Neuronal stem cell (in vitro differentiated cells): Measurements from ENCODE around the gene PIGB.

Experiments used
- DNase-seq: peaks from one replicate; pipeline ENCODE4 v3.0.0-alpha.2; 2013; ENCODE audit warnings: low spot score
- H2AFZ ChIP-seq: one replicate; pipeline ENCODE4 v1.6.1; 2013; ENCODE audit warnings: mild to moderate bottlenecking, low read length, inconsistent platforms
- H2AK5ac ChIP-seq: 2 replicates; pipeline ENCODE4 v1.6.1; 2013; ENCODE audit warnings: low read depth, mild to moderate bottlenecking, inconsistent platforms, low read length, moderate library complexity, mixed read lengths
- H2BK120ac ChIP-seq: 2 replicates; pipeline ENCODE4 v1.6.1; 2013; ENCODE audit warnings: low read depth, mild to moderate bottlenecking, inconsistent platforms, low read length, moderate library complexity, mixed read lengths
- H2BK12ac ChIP-seq: one replicate; pipeline ENCODE4 v1.6.1; 2013; ENCODE audit warnings: low read length, inconsistent platforms
- H2BK15ac ChIP-seq: 2 replicates; pipeline ENCODE4 v1.6.1; 2013; ENCODE audit warnings: mild to moderate bottlenecking, low read length, inconsistent platforms, mixed read lengths
- H2BK5ac ChIP-seq: one replicate; pipeline ENCODE4 v1.6.1; 2013; ENCODE audit warnings: inconsistent platforms, mild to moderate bottlenecking, low read length, moderate library complexity
- H3K14ac ChIP-seq: one replicate; pipeline ENCODE4 v1.6.1; 2013; ENCODE audit warnings: low read length, inconsistent platforms
- H3K18ac ChIP-seq: 2 replicates; pipeline ENCODE4 v1.6.1; 2013; ENCODE audit warnings: low read length, inconsistent platforms
- H3K23ac ChIP-seq: 2 replicates; pipeline ENCODE4 v1.6.1; 2013; ENCODE audit warnings: low read depth, mild to moderate bottlenecking, mixed read lengths, low read length, inconsistent platforms; ENCODE audit not compliant: poor library complexity
- H3K27ac ChIP-seq: replicated peaks from 3 replicates; pipeline ENCODE4 v1.5.1; 2013; ENCODE audit warnings: low read length, inconsistent platforms
- H3K27me3 ChIP-seq, 3 experiments: 2 replicates each; pipeline ENCODE4 v1.6.1; 2013; ENCODE audit warnings: low read length in 3 of 3, mild to moderate bottlenecking in 2 of 3, inconsistent platforms in 1 of 3, low read depth in 1 of 3, mixed read lengths in 1 of 3, moderate library complexity in 1 of 3; ENCODE audit not compliant: control insufficient read depth in 3 of 3, insufficient read depth in 3 of 3
- H3K36me3 ChIP-seq, 2 donors: replicated peaks in 1 of 2; 2 replicates each; pipeline ENCODE4 v1.6.1; 2013; ENCODE audit warnings: low read length in 2 of 2; ENCODE audit not compliant: control insufficient read depth in 2 of 2, insufficient read depth in 2 of 2
- H3K4ac ChIP-seq: 2 replicates; pipeline ENCODE4 v1.6.1; 2013; ENCODE audit warnings: inconsistent platforms, mild to moderate bottlenecking, low read length, moderate library complexity
- H3K4me1 ChIP-seq, 2 donors: 1 replicate in 1 of 2; 2 replicates in 1 of 2; pipeline ENCODE4 v1.6.1; 2013; ENCODE audit warnings: low read length in 2 of 2, low read depth in 1 of 2; ENCODE audit not compliant: control insufficient read depth in 2 of 2, insufficient read depth in 1 of 2
- H3K4me2 ChIP-seq: one replicate; pipeline ENCODE4 v1.6.1; 2013; ENCODE audit warnings: mild to moderate bottlenecking, low read length, inconsistent platforms; ENCODE audit not compliant: insufficient read depth, poor library complexity, severe bottlenecking
- H3K4me3 ChIP-seq, 2 donors: 2 replicates each; pipeline ENCODE4 v1.5.1; 2013; ENCODE audit warnings: low read length in 2 of 2, mild to moderate bottlenecking in 2 of 2, inconsistent platforms in 1 of 2, moderate library complexity in 1 of 2
- H3K79me1 ChIP-seq: one replicate; pipeline ENCODE4 v1.6.1; 2013; ENCODE audit warnings: low read depth, mild to moderate bottlenecking, inconsistent platforms, low read length, moderate library complexity
- H3K9ac ChIP-seq: one replicate; pipeline ENCODE4 v1.6.1; 2013; ENCODE audit warnings: mild to moderate bottlenecking, low read depth, low read length, inconsistent platforms; ENCODE audit not compliant: poor library complexity
- H3K9me3 ChIP-seq, 2 donors: replicated peaks in 1 of 2; 2 replicates each; pipeline versions ENCODE3 to v1.6.1; 2013; ENCODE audit warnings: low read length in 2 of 2, mild to moderate bottlenecking in 2 of 2, inconsistent platforms in 1 of 2, low read depth in 1 of 2, mixed read lengths in 1 of 2, moderate library complexity in 1 of 2; ENCODE audit not compliant: control insufficient read depth in 2 of 2, insufficient read depth in 1 of 2
- H4K8ac ChIP-seq: one replicate; pipeline ENCODE4 v1.6.1; 2013; ENCODE audit warnings: low read depth, mild to moderate bottlenecking, inconsistent platforms, low read length, moderate library complexity
- H4K91ac ChIP-seq: one replicate; pipeline ENCODE4 v1.6.1; 2013; ENCODE audit warnings: low read length, low read depth, mild to moderate bottlenecking, inconsistent platforms; ENCODE audit not compliant: poor library complexity
- WGBS, 2 donors: extraction: QIAGEN DNeasy Blood & Tissue Kit; methylation state at CpG; one replicate each; pipeline ENCODE4 v1.1.7; 2013; ENCODE audit warnings: missing lambda C conversion rate in 2 of 2, mixed read lengths in 1 of 2; ENCODE audit not compliant: insufficient read length in 2 of 2, insufficient replicate concordance in 1 of 2; ENCODE audit errors: extremely low coverage in 2 of 2; 5-methylcytosine and 5-hydroxymethylcytosine counted together

Gene PIGB

DNA sequence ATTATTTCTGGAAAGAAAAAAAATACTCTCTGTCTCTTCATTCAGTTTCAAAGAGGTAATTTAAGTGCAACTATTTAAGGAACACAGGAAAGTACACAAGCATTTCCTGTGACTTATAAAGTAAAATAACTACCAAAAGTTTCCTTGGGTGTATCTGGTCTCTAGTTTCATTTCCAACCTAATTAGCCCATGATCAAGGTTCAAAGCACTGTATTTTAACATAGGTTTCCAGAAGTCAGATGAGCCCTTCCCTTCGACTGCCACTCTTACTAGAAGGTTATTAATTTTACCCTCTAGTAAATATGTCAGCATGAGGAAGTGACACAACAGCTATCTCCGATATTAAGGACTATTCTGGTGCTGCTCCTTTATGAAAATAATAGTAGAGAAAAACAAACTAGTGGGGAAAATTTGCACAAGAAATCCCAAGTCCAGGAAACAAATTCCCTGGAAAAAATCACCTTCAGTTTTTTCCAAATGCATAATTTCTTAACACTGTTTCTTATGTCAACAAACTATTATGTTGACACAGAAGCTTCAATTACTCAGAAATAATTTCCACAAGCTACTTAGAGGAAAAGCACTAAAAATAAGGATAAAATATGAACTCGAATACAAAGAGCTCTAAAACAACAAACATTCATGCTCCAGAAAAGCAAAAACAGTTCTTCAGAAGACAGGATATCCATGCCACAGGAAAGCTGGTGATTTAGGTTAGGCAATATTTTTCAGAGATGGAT lies 53.8 kb downstream of the PIGB start:
- no peak overlapping the region for H2AK5ac ChIP-seq
- no CpG with 5 or more reads among the region's 3 CpGs for WGBS, 2 donors
- H3K4me1 ChIP-seq = no peaks in the 10 kb centered on the region
- H3K14ac ChIP-seq = no peak overlapping the region
- peaks cover 2 to 23% of the 10 kb centered on the region in 2 donors for H3K36me3 ChIP-seq
- H3K23ac ChIP-seq = no peak overlapping the region
- H3K18ac ChIP-seq = no peak overlapping the region
- no peak overlapping the region for H2BK120ac ChIP-seq
- H3K4me2 ChIP-seq = no peak overlapping the region
- no peak overlapping the region for H4K91ac ChIP-seq
- no peak overlapping the region for H3K4me3 ChIP-seq
- no peak overlapping the region for H2BK15ac ChIP-seq
- no peak overlapping the region for H2AFZ ChIP-seq
- H3K79me1 ChIP-seq = no peaks in the 10 kb centered on the region
- no peaks in the 10 kb centered on the region for H3K9me3 ChIP-seq
- no peak overlapping the region for H3K4ac ChIP-seq
- H2BK12ac ChIP-seq = no peak overlapping the region
- H3K27me3 ChIP-seq = no peaks in the 10 kb centered on the region
- no peak for DNase-seq
- H3K27ac ChIP-seq = no peak overlapping the region
- no peak overlapping the region for H4K8ac ChIP-seq
- no peak overlapping the region for H2BK5ac ChIP-seq
- no peak overlapping the region for H3K9ac ChIP-seq

- Histone ChIP-seq H3K27ac (no peak overlapping the region), H3K36me3 (peaks cover 2 to 13% of the 10 kb centered on the region in 2 donors), H2BK15ac (no peak overlapping the region), H3K27me3 (no peaks in the 10 kb centered on the region), H4K91ac (no peak overlapping the region), H4K8ac (no peak overlapping the region), H2AFZ (no peak overlapping the region), H3K23ac (no peak overlapping the region), H3K14ac (no peak overlapping the region), H2BK12ac (no peak overlapping the region), H3K9me3 (no peaks in the 10 kb centered on the region), H3K4ac (no peak overlapping the region), H3K79me1 (no peaks in the 10 kb centered on the region), H3K9ac (no peak overlapping the region), H3K4me2 (no peak overlapping the region), H2AK5ac (no peak overlapping the region), H2BK120ac (no peak overlapping the region), H3K18ac (no peak overlapping the region), H3K4me1 (no peaks in the 10 kb centered on the region), H2BK5ac (no peak overlapping the region), H3K4me3 (no peak overlapping the region)
- no CpG with 5 or more reads among the region's 5 CpGs for WGBS, 2 donors
- no peak for DNase-seq
These were observed 60.1 kb downstream of the PIGB start for GRCh38 chr15:55379095-55379494.

DNA sequence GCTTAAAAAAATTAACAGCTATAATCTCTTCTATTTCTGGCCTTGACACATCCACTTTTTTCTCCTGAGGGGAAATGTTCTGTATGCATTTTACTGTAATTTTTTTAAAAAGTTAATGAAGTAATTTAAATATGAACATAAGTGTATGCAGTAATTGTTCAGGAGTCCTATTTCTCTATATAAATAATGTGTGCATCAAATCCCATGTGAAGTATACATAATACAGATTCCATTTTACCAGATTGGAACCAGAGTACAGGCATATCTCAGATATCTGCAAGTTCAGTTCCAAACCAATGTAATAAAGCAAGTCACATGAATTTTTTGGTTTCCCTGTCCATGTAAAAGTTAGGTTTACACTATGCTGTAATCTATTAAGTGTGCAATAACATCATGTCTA lies 62.6 kb downstream of the PIGB start:
- Histone ChIP-seq H4K8ac (no peak overlapping the region), H3K14ac (no peak overlapping the region), H3K79me1 (no peaks in the 10 kb centered on the region), H2BK15ac (no peak overlapping the region), H3K36me3 (peaks cover 0 to 3% of the 10 kb centered on the region in 2 donors), H4K91ac (no peak overlapping the region), H3K23ac (no peak overlapping the region), H3K27me3 (no peaks in the 10 kb centered on the region), H2BK12ac (no peak overlapping the region), H3K4me1 (no peaks in the 10 kb centered on the region), H2BK120ac (no peak overlapping the region), H3K9me3 (no peaks in the 10 kb centered on the region), H2AK5ac (no peak overlapping the region), H3K4me2 (no peak overlapping the region), H2AFZ (no peak overlapping the region), H3K4me3 (no peak overlapping the region), H3K18ac (no peak overlapping the region), H3K27ac (no peak overlapping the region), H3K9ac (no peak overlapping the region), H2BK5ac (no peak overlapping the region), H3K4ac (no peak overlapping the region)
- no peak for DNase-seq

DNA sequence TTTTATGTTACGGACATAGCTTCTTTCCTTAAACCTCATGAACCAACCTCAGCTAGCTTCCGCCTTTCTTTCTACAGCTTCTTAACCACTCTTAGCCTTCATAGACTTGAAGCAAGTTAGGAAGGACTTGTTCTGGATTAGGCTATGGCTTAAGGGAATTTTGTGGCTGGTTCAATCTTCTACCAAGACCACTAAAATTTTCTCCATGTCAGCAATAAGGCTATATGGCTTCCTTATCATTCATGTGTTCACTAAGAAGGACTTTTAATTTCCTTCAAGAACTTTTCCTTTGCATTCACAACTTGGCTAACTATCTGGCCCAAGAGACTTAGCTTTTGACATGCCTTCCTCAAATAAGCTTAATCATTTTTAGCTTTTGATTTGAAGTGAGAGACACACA lies 64.7 kb downstream of the PIGB start:
- Histone ChIP-seq H4K8ac (no peak overlapping the region), H3K4ac (no peak overlapping the region), H2BK5ac (no peak overlapping the region), H3K4me1 (no peaks in the 10 kb centered on the region), H2AFZ (no peak overlapping the region), H2AK5ac (no peak overlapping the region), H3K79me1 (no peaks in the 10 kb centered on the region), H3K27ac (no peak overlapping the region), H3K4me3 (no peak overlapping the region), H3K9ac (no peak overlapping the region), H2BK120ac (no peak overlapping the region), H3K27me3 (no peaks in the 10 kb centered on the region), H3K23ac (no peak overlapping the region), H3K18ac (no peak overlapping the region), H3K9me3 (no peaks in the 10 kb centered on the region), H4K91ac (no peak overlapping the region), H3K4me2 (no peak overlapping the region), H3K14ac (no peak overlapping the region), H2BK15ac (no peak overlapping the region), H2BK12ac (no peak overlapping the region), H3K36me3 (no peaks in the 10 kb centered on the region)
- no peak for DNase-seq
- no CpG with 5 or more reads among the region's 2 CpGs for WGBS, 2 donors
